T1000 (cell line): Measurements from ENCODE around the gene TMEM43.

ENCODE experiments used
- DNase-seq: peaks from one replicate; lab custom pipeline; 2025; ENCODE audit warnings: mixed read lengths; lab: John Stamatoyannopoulos, UW

TMEM43 gene

GRCh38 chr3:14138109-14138877 lies 13.4 kb downstream of the TMEM43 start:
- DNase-seq: no peak

- no peak for DNase-seq
These were observed 14.2 kb downstream of the TMEM43 start for GRCh38 chr3:14138878-14139655.

GRCh38 chr3:14139771-14140170 lies 14.9 kb downstream of the TMEM43 start:
- DNase-seq: no peak

GRCh38 chr3:14140668-14141067 lies 15.8 kb downstream of the TMEM43 start:
- no peak for DNase-seq

- DNase-seq: no peak
These were observed 16.3 kb downstream of the TMEM43 start for GRCh38 chr3:14141144-14141543.

GRCh38 chr3:14141602-14142341 lies 16.9 kb downstream of the TMEM43 start:
- DNase-seq: no peak

GRCh38 chr3:14142567-14143270 lies 17.9 kb downstream of the TMEM43 start:
- no peak for DNase-seq

- DNase-seq: peak; percentile 56
These were observed 18.7 kb downstream of the TMEM43 start for GRCh38 chr3:14143271-14144225.

GRCh38 chr3:14144423-14145075 lies 19.7 kb downstream of the TMEM43 start:
- DNase-seq: peak; percentile 76

GRCh38 chr3:14145236-14145635 lies 20.4 kb downstream of the TMEM43 start:
- no peak for DNase-seq

GRCh38 chr3:14145670-14146380 lies 21.0 kb downstream of the TMEM43 start:
- DNase-seq: no peak

- no peak for DNase-seq
These were observed 21.7 kb downstream of the TMEM43 start for GRCh38 chr3:14146381-14147065.

GRCh38 chr3:14147066-14147435 lies 22.2 kb downstream of the TMEM43 start:
- DNase-seq: no peak

GRCh38 chr3:14147617-14148016 lies 22.8 kb downstream of the TMEM43 start:
- no peak for DNase-seq

GRCh38 chr3:14148041-14148985 lies 23.5 kb downstream of the TMEM43 start:
- no peak for DNase-seq

GRCh38 chr3:14150078-14150477 lies 25.2 kb downstream of the TMEM43 start:
- DNase-seq: no peak

- no peak for DNase-seq
These were observed 25.8 kb downstream of the TMEM43 start for GRCh38 chr3:14150491-14151230.
